ENCODE measurements around the gene VAMP4. TPM values are rescaled to one million over a fixed set of nuclear protein-coding genes. Genes with fewer than 3 reads are reported as not detected.
A peak's percentile ranks its signal among the peaks of the same experiment; 100 is the strongest.

Gene VAMP4
- total RNA-seq, 4 donors from 2014 or later: 5.0 to 16.9 (median 7.4) TPM

DNA sequence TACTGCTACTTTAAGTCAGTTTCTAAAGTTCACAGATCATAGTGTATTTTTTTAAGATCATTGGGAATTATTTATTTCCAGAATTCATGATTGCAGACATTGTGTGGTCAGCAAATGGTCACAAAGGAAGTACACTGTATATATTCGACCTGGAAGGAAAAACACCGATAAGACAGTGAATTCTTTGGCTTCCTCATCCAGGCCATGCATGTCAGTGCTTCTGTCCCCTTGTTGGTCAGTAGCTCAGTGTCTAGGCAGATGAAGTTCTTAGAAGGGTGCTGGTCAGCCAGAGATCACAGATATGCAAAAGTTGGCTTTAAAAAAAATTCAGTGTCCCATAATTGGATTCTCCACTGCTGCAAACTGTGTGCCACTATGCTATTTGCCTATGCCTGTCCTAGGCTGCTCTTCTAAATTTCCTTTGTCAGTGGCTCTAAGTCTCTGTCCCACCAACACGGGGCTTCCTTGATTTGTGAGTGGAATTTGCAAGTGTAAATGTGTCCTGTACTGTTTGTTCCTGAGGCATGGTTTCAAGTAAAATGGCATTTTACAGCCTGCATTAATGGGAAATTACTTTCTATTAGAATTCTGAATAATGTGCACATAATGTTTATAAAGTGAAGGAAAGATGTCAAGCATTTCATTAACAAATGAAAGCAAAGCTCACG, 12.0 kb upstream of the VAMP4 start:
- DNase-seq (ENCODE audit: low spot score) (no peak), ATAC-seq (ENCODE audit: low FRiP score) (no peak)
- TF ChIP-seq, protein P1, sequence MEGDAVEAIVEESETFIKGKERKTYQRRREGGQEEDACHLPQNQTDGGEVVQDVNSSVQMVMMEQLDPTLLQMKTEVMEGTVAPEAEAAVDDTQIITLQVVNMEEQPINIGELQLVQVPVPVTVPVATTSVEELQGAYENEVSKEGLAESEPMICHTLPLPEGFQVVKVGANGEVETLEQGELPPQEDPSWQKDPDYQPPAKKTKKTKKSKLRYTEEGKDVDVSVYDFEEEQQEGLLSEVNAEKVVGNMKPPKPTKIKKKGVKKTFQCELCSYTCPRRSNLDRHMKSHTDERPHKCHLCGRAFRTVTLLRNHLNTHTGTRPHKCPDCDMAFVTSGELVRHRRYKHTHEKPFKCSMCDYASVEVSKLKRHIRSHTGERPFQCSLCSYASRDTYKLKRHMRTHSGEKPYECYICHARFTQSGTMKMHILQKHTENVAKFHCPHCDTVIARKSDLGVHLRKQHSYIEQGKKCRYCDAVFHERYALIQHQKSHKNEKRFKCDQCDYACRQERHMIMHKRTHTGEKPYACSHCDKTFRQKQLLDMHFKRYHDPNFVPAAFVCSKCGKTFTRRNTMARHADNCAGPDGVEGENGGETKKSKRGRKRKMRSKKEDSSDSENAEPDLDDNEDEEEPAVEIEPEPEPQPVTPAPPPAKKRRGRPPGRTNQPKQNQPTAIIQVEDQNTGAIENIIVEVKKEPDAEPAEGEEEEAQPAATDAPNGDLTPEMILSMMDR (IDR thresholded peaks at IDR 0.05): no peak

DNA sequence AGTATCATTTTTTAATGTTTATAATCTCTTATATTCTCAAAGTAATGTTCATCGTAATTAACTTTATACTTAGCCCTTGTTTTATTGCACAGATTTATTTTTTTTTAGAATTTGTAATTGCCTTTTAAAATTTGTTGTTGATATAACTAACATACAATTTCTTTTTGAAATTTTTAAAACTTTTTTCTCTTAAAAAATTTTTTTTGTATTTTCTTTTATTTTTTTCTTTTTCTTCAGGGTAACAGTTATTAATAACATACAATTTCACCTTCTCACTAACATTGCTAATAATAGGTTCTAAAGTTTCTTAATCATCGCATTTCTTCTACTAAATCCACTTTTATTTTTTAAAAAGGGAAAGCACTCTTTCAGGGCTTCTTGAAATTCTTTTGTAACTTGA, 11.3 kb upstream of the VAMP4 start:
- DNase-seq (ENCODE audit: low spot score) (no peak), ATAC-seq (ENCODE audit: low FRiP score) (no peak)
- TF ChIP-seq, protein P1 (IDR thresholded peaks at IDR 0.05): no peak

DNA sequence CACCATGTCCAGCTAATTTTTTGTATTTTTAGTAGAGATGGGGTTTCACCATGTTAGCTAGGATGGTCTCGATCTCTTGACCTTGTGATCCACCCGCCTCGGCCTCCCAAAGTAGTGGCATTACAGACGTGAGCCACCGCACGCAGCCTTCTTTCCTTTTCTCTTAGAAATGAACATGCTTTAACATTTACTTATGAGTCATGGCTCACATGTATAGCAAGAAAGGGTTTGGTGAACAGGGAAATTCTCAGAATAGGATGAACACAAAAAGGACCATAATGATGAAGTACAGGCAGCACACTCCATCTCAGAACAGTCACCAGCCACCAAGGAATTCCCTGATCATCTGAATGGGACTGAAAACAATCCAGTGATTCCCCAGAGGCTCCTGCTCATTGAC, 9.4 kb upstream of the VAMP4 start:
- no peak for DNase-seq (ENCODE audit: low spot score)
- no peak for ATAC-seq (ENCODE audit: low FRiP score)
- TF ChIP-seq, protein P1 (IDR thresholded peaks at IDR 0.05): no peak

DNA sequence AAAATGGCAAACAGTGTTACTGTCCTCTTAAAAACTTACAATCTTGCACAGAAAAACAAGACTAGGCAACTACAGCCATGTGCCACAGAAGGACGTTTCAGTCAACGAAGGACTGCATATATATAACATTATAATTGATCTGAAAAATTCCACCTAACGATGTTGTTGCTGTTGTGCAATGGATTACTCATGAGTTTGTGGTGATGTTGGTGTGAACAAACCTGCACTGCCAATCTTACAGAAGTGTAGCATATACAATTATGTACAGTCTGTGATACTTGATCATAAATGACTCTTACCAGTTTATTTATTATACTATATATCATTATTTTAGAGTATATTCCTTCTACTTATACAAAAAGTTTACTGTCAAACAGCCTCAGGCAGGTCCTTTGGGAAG, 6.8 kb upstream of the VAMP4 start:
- TF ChIP-seq, protein P1 (IDR thresholded peaks at IDR 0.05): no peak
- no peak for DNase-seq (ENCODE audit: low spot score)

DNA sequence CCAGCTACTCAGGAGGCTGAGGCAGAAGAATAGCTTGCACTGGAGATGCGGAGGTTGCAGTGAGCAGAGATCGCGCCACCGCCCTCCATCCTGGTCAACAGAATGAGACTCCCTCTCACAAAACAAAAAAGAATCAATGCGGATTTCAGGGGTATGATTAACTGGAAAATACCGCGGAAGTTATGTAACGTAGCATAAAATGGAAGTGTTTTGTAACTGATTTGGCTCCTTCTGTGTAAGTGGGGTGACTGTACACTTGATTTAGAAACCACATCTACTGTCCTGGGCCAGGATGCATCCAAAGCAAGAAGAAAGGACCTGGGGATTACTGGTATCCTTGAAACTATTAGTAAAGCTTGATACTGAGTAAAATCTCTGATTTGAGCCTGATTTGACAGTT, 3.1 kb upstream of the VAMP4 start:
- no peak for DNase-seq (ENCODE audit: low spot score)
- ATAC-seq (ENCODE audit: low FRiP score): no peak
- TF ChIP-seq, protein P1 (IDR thresholded peaks at IDR 0.05): no peak

More for the DNA sequence above, 6.8 kb upstream of the VAMP4 start:
- no peak for ATAC-seq (ENCODE audit: low FRiP score)

DNA sequence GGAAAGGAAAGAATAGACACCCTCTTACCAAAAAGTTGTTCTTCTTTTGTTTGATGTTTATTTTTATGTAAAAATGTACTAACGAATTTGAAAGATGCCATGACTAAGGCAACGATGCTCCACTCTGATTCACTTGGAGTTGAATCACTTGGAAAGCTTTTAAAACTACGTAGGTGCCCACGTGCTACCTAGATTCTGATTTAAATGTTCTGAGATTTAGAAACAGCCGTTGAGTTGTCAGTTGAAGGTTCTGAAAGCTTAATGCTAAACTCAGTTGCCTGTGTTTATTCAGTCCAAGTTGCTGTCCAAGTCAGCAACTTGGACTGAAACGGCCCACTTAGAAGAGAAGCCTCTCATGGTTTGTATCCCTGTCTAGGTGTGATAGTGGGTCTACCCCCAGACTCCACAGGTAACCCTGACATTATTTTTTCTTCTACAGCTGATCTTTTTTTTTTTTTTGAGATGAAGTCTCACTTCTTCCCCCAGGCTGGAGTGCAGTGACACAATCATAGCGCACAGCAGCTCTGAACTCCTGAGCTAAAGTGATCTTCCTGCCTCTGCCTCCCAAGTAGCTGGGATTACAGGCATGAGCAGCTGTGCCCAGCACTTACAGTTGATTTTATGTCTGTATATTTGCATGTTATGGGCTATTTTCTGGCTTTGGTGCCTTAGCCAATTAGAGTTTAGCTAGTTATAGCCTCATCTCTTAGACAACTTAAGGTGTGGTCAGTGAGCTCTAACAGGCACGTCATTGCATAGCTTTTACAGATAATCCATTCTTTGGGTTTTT, 1.4 kb upstream of the VAMP4 start:
- TF ChIP-seq, protein P1 (IDR thresholded peaks at IDR 0.05): no peak
- ATAC-seq (ENCODE audit: low FRiP score) (peak; percentile 72), DNase-seq (ENCODE audit: low spot score) (no peak)

DNA sequence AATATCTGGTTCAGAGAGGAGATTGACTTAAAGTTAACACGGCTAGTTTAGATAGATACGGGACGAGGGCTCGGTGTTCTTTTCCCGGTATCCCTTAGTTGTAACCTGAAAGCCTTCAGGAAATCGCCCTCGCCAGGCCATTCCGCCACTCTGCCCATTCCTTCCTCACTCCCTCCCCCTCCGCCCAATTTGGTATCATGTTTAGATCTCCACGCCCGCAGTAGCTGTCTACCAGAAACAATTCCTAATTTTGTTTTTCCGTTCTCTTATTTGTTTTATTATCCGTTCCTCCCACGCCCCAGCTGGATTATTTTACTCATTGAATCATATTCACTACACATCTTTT, 685 bp upstream of the VAMP4 start:
- DNase-seq (ENCODE audit: low spot score) (no peak), ATAC-seq (ENCODE audit: low FRiP score) (peak; percentile 36)
- TF ChIP-seq, protein P1 (IDR thresholded peaks at IDR 0.05): no peak
